H1 (cell line): Measurements from ENCODE around the gene OSCP1. TPM values are rescaled to one million over a fixed set of nuclear protein-coding genes. Genes with fewer than 3 reads are reported as not detected.

ENCODE experiments used
- CBX5 ChIP-seq: fragments of 300-800, 300-1000 bp; sonication (generic); IDR thresholded peaks from 2 replicates; pipeline ENCODE4 v1.7.1; 2016; ENCODE audit warnings: antibody characterized with exemption, low read length, low read depth
- FOSL1 ChIP-seq: IDR thresholded peaks from 2 replicates; pipeline ENCODE4 v1.6.1; 2011; ENCODE audit warnings: mild to moderate bottlenecking, low read depth, low read length, moderate library complexity; ENCODE audit not compliant: insufficient read depth
- GABPA ChIP-seq: IDR thresholded peaks from 2 replicates; pipeline ENCODE4 v1.6.1; 2011; ENCODE audit warnings: mild to moderate bottlenecking, low read length, moderate library complexity, borderline replicate concordance; ENCODE audit not compliant: insufficient read depth
- KDM4A ChIP-seq: IDR thresholded peaks from one replicate; pipeline ENCODE4 v1.7.1; 2012; ENCODE audit warnings: low read depth, mild to moderate bottlenecking, moderate library complexity, low read length, inconsistent platforms; ENCODE audit not compliant: severe bottlenecking
- PHF8 ChIP-seq: fragments of 200-600 bp; sonication (generic); conservative IDR thresholded peaks from 2 replicates; pipeline ENCODE4 v1.7.1; 2012; ENCODE audit warnings: low read depth, mild to moderate bottlenecking, inconsistent platforms, low read length, moderate library complexity
- YY1 ChIP-seq: IDR thresholded peaks from 2 replicates; pipeline ENCODE4 v1.6.1; 2011; ENCODE audit warnings: low read depth, mild to moderate bottlenecking, low read length
- polyA plus RNA-seq, 7 experiments: library from polyadenylated mRNA; depleted of rRNA in 3 of 7; stranded (reverse) in 5 of 7; unstranded in 2 of 7; fragments of >200 nt in 5 of 7; fragments of 200-250 nt in 2 of 7; gene quantifications; 1 replicate in 5 of 7; 2 replicates in 1 of 7; 4 replicates in 1 of 7; pipeline versions ENCODE4 v1.2.1 to v1.2.3, GENCODE V29; 2011 to 2013; ENCODE audit warnings: missing spikeins in 2 of 7, mixed read lengths in 2 of 7
- total RNA-seq: library from RNA; stranded (reverse); fragmentation: NEBNext Ultra II Directional; extraction: Animal tissue kit (Norgen Biotek cat#: 25700); gene quantifications from 2 replicates; pipeline ENCODE4 v1.2.1, GENCODE V29; 2021
- TF ChIP-seq, protein P1 (sequence below): IDR thresholded peaks from 2 replicates; pipeline ENCODE4 v1.6.1; 2012; ENCODE audit warnings: low read length, inconsistent platforms
- TF ChIP-seq, protein P2 (sequence below): fragments of 300-600 bp; sonication (generic); IDR thresholded peaks from 2 replicates; pipeline ENCODE4 v1.7.1; 2012; ENCODE audit warnings: low read length, moderate library complexity, mild to moderate bottlenecking, inconsistent platforms; ENCODE audit not compliant: insufficient replicate concordance

Gene OSCP1
- total and polyA plus RNA-seq, 2 of the 8 experiments (the other 6 are each of a cell fraction or from before 2014, with no cell fraction given), result 1.8 to 3.3 TPM

DNA sequence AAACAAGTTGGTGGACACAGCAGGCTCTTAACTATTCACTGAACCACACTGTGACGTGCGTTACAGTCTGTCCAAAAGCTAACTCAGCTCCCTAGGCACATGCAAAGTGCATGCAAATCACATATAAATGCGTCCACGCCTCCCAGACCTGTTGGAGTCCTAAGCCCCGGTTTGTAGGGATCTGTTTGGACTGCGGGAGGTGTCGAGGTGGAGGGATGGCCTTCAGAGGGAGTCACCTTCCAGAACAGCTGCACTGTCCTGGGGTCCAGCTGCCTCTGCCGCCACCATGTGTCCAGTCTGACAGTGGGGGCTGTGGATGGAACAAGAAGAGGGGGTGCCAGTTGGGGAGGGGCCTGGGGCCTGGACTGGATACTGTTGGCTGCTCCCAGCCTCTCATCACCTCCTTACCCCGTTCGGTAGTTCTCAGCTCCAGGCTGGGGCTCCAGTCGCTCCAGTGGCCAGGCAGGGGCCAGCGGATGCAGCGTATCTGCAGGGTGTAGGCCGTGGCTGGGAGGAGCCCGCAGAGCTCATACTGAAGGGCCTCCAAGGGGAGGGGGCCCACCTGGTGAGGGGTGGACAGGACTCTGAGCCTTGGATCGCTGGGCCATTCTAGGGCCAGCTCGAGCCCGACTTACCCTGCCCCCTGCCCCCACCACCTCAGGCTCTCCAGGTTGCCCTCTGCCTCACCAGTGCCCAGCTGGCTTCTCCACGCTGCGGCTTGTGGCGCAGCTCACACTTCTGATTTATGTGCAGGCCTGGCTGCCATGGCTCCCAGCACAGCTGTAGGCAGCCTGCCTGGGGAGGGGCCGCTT lies 21.8 kb upstream of the OSCP1 start (continued):
- TF ChIP-seq KDM4A (no peak), YY1 (no peak), GABPA (no peak), CBX5 (no peak), PHF8 (no peak), FOSL1 (no peak)
- TF ChIP-seq, protein P1, sequence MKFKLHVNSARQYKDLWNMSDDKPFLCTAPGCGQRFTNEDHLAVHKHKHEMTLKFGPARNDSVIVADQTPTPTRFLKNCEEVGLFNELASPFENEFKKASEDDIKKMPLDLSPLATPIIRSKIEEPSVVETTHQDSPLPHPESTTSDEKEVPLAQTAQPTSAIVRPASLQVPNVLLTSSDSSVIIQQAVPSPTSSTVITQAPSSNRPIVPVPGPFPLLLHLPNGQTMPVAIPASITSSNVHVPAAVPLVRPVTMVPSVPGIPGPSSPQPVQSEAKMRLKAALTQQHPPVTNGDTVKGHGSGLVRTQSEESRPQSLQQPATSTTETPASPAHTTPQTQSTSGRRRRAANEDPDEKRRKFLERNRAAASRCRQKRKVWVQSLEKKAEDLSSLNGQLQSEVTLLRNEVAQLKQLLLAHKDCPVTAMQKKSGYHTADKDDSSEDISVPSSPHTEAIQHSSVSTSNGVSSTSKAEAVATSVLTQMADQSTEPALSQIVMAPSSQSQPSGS, result no peak
- TF ChIP-seq, protein P2, sequence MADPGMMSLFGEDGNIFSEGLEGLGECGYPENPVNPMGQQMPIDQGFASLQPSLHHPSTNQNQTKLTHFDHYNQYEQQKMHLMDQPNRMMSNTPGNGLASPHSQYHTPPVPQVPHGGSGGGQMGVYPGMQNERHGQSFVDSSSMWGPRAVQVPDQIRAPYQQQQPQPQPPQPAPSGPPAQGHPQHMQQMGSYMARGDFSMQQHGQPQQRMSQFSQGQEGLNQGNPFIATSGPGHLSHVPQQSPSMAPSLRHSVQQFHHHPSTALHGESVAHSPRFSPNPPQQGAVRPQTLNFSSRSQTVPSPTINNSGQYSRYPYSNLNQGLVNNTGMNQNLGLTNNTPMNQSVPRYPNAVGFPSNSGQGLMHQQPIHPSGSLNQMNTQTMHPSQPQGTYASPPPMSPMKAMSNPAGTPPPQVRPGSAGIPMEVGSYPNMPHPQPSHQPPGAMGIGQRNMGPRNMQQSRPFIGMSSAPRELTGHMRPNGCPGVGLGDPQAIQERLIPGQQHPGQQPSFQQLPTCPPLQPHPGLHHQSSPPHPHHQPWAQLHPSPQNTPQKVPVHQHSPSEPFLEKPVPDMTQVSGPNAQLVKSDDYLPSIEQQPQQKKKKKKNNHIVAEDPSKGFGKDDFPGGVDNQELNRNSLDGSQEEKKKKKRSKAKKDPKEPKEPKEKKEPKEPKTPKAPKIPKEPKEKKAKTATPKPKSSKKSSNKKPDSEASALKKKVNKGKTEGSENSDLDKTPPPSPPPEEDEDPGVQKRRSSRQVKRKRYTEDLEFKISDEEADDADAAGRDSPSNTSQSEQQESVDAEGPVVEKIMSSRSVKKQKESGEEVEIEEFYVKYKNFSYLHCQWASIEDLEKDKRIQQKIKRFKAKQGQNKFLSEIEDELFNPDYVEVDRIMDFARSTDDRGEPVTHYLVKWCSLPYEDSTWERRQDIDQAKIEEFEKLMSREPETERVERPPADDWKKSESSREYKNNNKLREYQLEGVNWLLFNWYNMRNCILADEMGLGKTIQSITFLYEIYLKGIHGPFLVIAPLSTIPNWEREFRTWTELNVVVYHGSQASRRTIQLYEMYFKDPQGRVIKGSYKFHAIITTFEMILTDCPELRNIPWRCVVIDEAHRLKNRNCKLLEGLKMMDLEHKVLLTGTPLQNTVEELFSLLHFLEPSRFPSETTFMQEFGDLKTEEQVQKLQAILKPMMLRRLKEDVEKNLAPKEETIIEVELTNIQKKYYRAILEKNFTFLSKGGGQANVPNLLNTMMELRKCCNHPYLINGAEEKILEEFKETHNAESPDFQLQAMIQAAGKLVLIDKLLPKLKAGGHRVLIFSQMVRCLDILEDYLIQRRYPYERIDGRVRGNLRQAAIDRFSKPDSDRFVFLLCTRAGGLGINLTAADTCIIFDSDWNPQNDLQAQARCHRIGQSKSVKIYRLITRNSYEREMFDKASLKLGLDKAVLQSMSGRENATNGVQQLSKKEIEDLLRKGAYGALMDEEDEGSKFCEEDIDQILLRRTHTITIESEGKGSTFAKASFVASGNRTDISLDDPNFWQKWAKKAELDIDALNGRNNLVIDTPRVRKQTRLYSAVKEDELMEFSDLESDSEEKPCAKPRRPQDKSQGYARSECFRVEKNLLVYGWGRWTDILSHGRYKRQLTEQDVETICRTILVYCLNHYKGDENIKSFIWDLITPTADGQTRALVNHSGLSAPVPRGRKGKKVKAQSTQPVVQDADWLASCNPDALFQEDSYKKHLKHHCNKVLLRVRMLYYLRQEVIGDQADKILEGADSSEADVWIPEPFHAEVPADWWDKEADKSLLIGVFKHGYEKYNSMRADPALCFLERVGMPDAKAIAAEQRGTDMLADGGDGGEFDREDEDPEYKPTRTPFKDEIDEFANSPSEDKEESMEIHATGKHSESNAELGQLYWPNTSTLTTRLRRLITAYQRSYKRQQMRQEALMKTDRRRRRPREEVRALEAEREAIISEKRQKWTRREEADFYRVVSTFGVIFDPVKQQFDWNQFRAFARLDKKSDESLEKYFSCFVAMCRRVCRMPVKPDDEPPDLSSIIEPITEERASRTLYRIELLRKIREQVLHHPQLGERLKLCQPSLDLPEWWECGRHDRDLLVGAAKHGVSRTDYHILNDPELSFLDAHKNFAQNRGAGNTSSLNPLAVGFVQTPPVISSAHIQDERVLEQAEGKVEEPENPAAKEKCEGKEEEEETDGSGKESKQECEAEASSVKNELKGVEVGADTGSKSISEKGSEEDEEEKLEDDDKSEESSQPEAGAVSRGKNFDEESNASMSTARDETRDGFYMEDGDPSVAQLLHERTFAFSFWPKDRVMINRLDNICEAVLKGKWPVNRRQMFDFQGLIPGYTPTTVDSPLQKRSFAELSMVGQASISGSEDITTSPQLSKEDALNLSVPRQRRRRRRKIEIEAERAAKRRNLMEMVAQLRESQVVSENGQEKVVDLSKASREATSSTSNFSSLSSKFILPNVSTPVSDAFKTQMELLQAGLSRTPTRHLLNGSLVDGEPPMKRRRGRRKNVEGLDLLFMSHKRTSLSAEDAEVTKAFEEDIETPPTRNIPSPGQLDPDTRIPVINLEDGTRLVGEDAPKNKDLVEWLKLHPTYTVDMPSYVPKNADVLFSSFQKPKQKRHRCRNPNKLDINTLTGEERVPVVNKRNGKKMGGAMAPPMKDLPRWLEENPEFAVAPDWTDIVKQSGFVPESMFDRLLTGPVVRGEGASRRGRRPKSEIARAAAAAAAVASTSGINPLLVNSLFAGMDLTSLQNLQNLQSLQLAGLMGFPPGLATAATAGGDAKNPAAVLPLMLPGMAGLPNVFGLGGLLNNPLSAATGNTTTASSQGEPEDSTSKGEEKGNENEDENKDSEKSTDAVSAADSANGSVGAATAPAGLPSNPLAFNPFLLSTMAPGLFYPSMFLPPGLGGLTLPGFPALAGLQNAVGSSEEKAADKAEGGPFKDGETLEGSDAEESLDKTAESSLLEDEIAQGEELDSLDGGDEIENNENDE, result no peak
